GM23338 (cell line): ENCODE results near the gene RAB11FIP2. TPM values are rescaled to one million over a fixed set of nuclear protein-coding genes. Genes with fewer than 3 reads are reported as not detected.
A peak's percentile ranks its signal among the peaks of the same experiment; 100 is the strongest.

Experiments used
- ATAC-seq: fragments of 200-7000 bp; cut with Tn5 transposase; 3 replicates; pipeline ENCODE4 v1.9.1; 2020
- DNase-seq: peaks from one replicate; pipeline ENCODE4 v3.0.0-alpha.2; 2015; ENCODE audit warnings: low spot score
- H2AFZ ChIP-seq: fragments of 200-600 bp; sonication (generic); 2 replicates; pipeline ENCODE4 v1.8.0; 2016; ENCODE audit warnings: antibody characterized with exemption, mild to moderate bottlenecking, moderate library complexity
- H3F3A ChIP-seq: fragments of 200-600 bp; sonication (generic); replicated peaks from 2 replicates; pipeline ENCODE4 v1.8.0; 2017; ENCODE audit warnings: antibody characterized with exemption, mixed run types, low read depth
- H3K27ac ChIP-seq: fragments of 200-600 bp; sonication (generic); 2 replicates; pipeline ENCODE4 v1.6.1; 2016; ENCODE audit warnings: low read depth
- H3K27me3 ChIP-seq: fragments of 200-600 bp; sonication (generic); 2 replicates; pipeline ENCODE4 v1.8.0; 2016; ENCODE audit warnings: mild to moderate bottlenecking, mixed run types, moderate library complexity; ENCODE audit not compliant: insufficient read depth
- H3K36me3 ChIP-seq: fragments of 200-600 bp; sonication (generic); 2 replicates; pipeline ENCODE4 v1.8.0; 2016; ENCODE audit warnings: mild to moderate bottlenecking; ENCODE audit not compliant: insufficient read depth
- H3K4me1 ChIP-seq: fragments of 200-600 bp; sonication (generic); 2 replicates; pipeline ENCODE4 v1.8.0; 2016; ENCODE audit warnings: mild to moderate bottlenecking, moderate library complexity; ENCODE audit not compliant: insufficient read depth
- H3K4me2 ChIP-seq: fragments of 200-600 bp; sonication (generic); 2 replicates; pipeline ENCODE4 v1.7.1; 2017; ENCODE audit warnings: mixed run types
- H3K4me3 ChIP-seq: fragments of 200-600 bp; sonication (generic); 2 replicates; pipeline ENCODE4 v1.6.1; 2016; ENCODE audit warnings: mixed run types
- H3K79me2 ChIP-seq: fragments of 200-600 bp; sonication (generic); replicated peaks from 2 replicates; pipeline ENCODE4 v1.8.0; 2017; ENCODE audit warnings: mild to moderate bottlenecking; ENCODE audit not compliant: insufficient read depth
- H3K9me2 ChIP-seq: fragments of 200-600 bp; sonication (generic); 2 replicates; pipeline ENCODE4 v1.8.0; 2017; ENCODE audit not compliant: insufficient read depth
- H4K20me1 ChIP-seq: fragments of 200-600 bp; sonication (generic); replicated peaks from 2 replicates; pipeline ENCODE4 v1.8.0; 2017; ENCODE audit warnings: mild to moderate bottlenecking; ENCODE audit not compliant: insufficient read depth
- H3K27ac Mint-ChIP-seq: 2 replicates; pipeline ENCODE4 v1.8.0; 2020; ENCODE audit warnings: inconsistent platforms, mild to moderate bottlenecking, moderate library complexity, mixed read lengths
- H3K27me3 Mint-ChIP-seq: 3 replicates; pipeline ENCODE4 v1.8.0; 2022; ENCODE audit warnings: low read depth, mild to moderate bottlenecking, moderate library complexity, mixed read lengths, inconsistent platforms; ENCODE audit not compliant: insufficient read depth, poor library complexity
- H3K36me3 Mint-ChIP-seq: 3 replicates; pipeline ENCODE4 v1.8.0; 2021; ENCODE audit warnings: low read depth, mild to moderate bottlenecking, inconsistent platforms, moderate library complexity, mixed read lengths
- H3K4me1 Mint-ChIP-seq: 3 replicates; pipeline ENCODE4 v1.8.0; 2020; ENCODE audit warnings: mild to moderate bottlenecking, inconsistent platforms, mixed read lengths
- H3K4me3 Mint-ChIP-seq: 3 replicates; pipeline ENCODE4 v1.8.0; 2021; ENCODE audit warnings: moderate library complexity, mild to moderate bottlenecking, inconsistent platforms, mixed read lengths
- H3K9me3 Mint-ChIP-seq: 3 replicates; pipeline ENCODE4 v1.8.0; 2020; ENCODE audit warnings: moderate library complexity, mild to moderate bottlenecking, inconsistent platforms, mixed read lengths
- CREB1 ChIP-seq: fragments of 250-450 bp; sonication (Bioruptor Pico); IDR thresholded peaks from 2 replicates; pipeline ENCODE4 v1.5.0; 2020; ENCODE audit warnings: low read depth, mild to moderate bottlenecking, moderate library complexity
- ETS1 ChIP-seq: IDR thresholded peaks from 2 replicates; pipeline ENCODE4 v1.6.1; 2016; ENCODE audit warnings: antibody characterized with exemption
- JUNB ChIP-seq: IDR thresholded peaks from one replicate; pipeline ENCODE4 v1.6.1; 2016; ENCODE audit warnings: antibody characterized with exemption; ENCODE audit not compliant: unreplicated experiment
- NANOG ChIP-seq: IDR thresholded peaks from 2 replicates; pipeline ENCODE4 v1.6.1; 2016; ENCODE audit warnings: antibody characterized with exemption, borderline replicate concordance
- POLR2AphosphoS5 ChIP-seq: IDR thresholded peaks from 2 replicates; pipeline ENCODE4 v1.6.1; 2016; ENCODE audit warnings: antibody characterized with exemption, low read depth
- STAT1 ChIP-seq: IDR thresholded peaks from one replicate; pipeline ENCODE4 v1.6.1; 2016; ENCODE audit warnings: antibody characterized with exemption; ENCODE audit not compliant: unreplicated experiment
- ZNF114 ChIP-seq: fragments of 250-450 bp; sonication (Bioruptor Pico); IDR thresholded peaks from 2 replicates; pipeline ENCODE4 v1.5.0; 2020; ENCODE audit warnings: mild to moderate bottlenecking, moderate library complexity
- polyA plus RNA-seq: library from polyadenylated mRNA; unstranded; fragments of >200 nt; fragmentation: Nextera tagmentation; extraction: Ambion mirVana; gene quantifications from 2 replicates; pipeline ENCODE4 v1.2.1, GENCODE V29; 2016
- total RNA-seq: library from RNA; depleted of rRNA; stranded (reverse); fragments of >200 nt; shearing (Covaris generic); gene quantifications from 2 replicates; pipeline ENCODE4 v1.2.3, GENCODE V29; 2014
- TF ChIP-seq, protein P1 (sequence below): IDR thresholded peaks from one replicate; pipeline ENCODE4 v1.6.1; 2018; ENCODE audit warnings: antibody characterized with exemption; ENCODE audit not compliant: unreplicated experiment
- TF ChIP-seq, protein P2 (sequence below), 2 experiments: fragments of 200-600 bp in 1 of 2; sonication (generic) in 1 of 2; conservative IDR thresholded peaks; 2 replicates each; pipeline versions ENCODE4 v1.5.1 to v1.6.1; 2016 to 2017; ENCODE audit warnings: antibody characterized with exemption in 2 of 2, low read depth in 2 of 2, mild to moderate bottlenecking in 2 of 2, moderate library complexity in 1 of 2

RAB11FIP2 gene
- total and polyA plus RNA-seq, 2 experiments from 2014 or later, result 16.1 to 17.6 TPM

GRCh38 chr10:118096022-118096421, 49.3 kb upstream of the RAB11FIP2 start:
- Histone ChIP-seq H3K36me3 (no peaks in the 10 kb centered on the region), H2AFZ (no peak overlapping the region), H3K79me2 (no peaks in the 10 kb centered on the region), H3K27me3 (no peaks in the 10 kb centered on the region), H4K20me1 (no peaks in the 10 kb centered on the region), H3K9me2 (peaks cover 22% of the 10 kb centered on the region; the same call in 1 of the 2 replicates), H3K4me2 (0 out of 2 replicates have a peak overlapping the region, but pooled peaks have one; percentile 11), H3K4me3 (no peak overlapping the region), H3F3A (no peaks in the 10 kb centered on the region), H3K4me1 (peaks cover 5% of the 10 kb centered on the region), H3K27ac (no peak overlapping the region)
- TF ChIP-seq CREB1 (CRISPR knock-in tag) (no peak), ZNF114 (CRISPR knock-in tag) (no peak), POLR2AphosphoS5 (no peak)
- TF ChIP-seq, protein P1, sequence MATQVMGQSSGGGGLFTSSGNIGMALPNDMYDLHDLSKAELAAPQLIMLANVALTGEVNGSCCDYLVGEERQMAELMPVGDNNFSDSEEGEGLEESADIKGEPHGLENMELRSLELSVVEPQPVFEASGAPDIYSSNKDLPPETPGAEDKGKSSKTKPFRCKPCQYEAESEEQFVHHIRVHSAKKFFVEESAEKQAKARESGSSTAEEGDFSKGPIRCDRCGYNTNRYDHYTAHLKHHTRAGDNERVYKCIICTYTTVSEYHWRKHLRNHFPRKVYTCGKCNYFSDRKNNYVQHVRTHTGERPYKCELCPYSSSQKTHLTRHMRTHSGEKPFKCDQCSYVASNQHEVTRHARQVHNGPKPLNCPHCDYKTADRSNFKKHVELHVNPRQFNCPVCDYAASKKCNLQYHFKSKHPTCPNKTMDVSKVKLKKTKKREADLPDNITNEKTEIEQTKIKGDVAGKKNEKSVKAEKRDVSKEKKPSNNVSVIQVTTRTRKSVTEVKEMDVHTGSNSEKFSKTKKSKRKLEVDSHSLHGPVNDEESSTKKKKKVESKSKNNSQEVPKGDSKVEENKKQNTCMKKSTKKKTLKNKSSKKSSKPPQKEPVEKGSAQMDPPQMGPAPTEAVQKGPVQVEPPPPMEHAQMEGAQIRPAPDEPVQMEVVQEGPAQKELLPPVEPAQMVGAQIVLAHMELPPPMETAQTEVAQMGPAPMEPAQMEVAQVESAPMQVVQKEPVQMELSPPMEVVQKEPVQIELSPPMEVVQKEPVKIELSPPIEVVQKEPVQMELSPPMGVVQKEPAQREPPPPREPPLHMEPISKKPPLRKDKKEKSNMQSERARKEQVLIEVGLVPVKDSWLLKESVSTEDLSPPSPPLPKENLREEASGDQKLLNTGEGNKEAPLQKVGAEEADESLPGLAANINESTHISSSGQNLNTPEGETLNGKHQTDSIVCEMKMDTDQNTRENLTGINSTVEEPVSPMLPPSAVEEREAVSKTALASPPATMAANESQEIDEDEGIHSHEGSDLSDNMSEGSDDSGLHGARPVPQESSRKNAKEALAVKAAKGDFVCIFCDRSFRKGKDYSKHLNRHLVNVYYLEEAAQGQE, result no peak
- DNase-seq, result no peak
- H3K27ac Mint-ChIP-seq, result no peak overlapping the region
- H3K4me1 Mint-ChIP-seq, result peaks cover 6% of the 10 kb centered on the region; the same call in 2 of the 3 replicates
- no peak overlapping the region for H3K4me3 Mint-ChIP-seq
- ATAC-seq, result no peak
- no peaks in the 10 kb centered on the region for H3K9me3 Mint-ChIP-seq
- no peaks in the 10 kb centered on the region for H3K27me3 Mint-ChIP-seq
- no peaks in the 10 kb centered on the region for H3K36me3 Mint-ChIP-seq

DNA sequence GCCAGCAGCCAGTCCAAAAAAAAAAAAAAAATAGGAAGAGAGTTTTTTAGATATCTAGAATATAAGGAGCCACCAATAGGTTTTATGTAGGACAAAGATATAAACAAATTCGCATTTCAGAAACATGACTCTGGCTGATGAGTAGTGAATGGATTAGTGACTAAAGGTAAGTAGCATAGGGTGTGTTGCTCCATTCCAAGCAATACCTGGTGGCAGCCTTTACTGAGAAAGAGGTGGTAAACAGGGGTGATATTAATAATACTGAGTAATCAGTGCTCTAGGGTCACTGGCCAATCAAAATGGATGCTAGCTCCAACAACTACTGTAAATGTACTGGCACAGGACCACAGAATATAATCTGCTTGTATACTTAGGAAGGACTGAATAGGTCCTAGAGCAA, 45.5 kb upstream of the RAB11FIP2 start:
- H3K27me3 Mint-ChIP-seq, result no peaks in the 10 kb centered on the region
- no peaks in the 10 kb centered on the region for H4K20me1 ChIP-seq
- peaks cover 5% of the 10 kb centered on the region for H3K4me1 ChIP-seq
- peaks cover 6% of the 10 kb centered on the region; the same call in 2 of the 3 replicates for H3K4me1 Mint-ChIP-seq
- H3K9me2 ChIP-seq, result peaks cover 23% of the 10 kb centered on the region; the same call in 1 of the 2 replicates
- no peaks in the 10 kb centered on the region for H3K36me3 ChIP-seq
- no peak overlapping the region for H3K4me3 Mint-ChIP-seq
- H3K4me2 ChIP-seq, result no peak overlapping the region
- no peaks in the 10 kb centered on the region for H3K79me2 ChIP-seq
- no peak overlapping the region for H3K27ac ChIP-seq
- no peaks in the 10 kb centered on the region for H3K36me3 Mint-ChIP-seq
- H3F3A ChIP-seq, result no peaks in the 10 kb centered on the region
- no peak for DNase-seq
- ATAC-seq, result no peak
- TF ChIP-seq NANOG, result no peak
- no peak overlapping the region for H2AFZ ChIP-seq
- H3K9me3 Mint-ChIP-seq, result no peaks in the 10 kb centered on the region
- H3K27ac Mint-ChIP-seq, result no peak overlapping the region
- no peaks in the 10 kb centered on the region for H3K27me3 ChIP-seq
- no peak overlapping the region for H3K4me3 ChIP-seq

- TF ChIP-seq, protein P2, sequence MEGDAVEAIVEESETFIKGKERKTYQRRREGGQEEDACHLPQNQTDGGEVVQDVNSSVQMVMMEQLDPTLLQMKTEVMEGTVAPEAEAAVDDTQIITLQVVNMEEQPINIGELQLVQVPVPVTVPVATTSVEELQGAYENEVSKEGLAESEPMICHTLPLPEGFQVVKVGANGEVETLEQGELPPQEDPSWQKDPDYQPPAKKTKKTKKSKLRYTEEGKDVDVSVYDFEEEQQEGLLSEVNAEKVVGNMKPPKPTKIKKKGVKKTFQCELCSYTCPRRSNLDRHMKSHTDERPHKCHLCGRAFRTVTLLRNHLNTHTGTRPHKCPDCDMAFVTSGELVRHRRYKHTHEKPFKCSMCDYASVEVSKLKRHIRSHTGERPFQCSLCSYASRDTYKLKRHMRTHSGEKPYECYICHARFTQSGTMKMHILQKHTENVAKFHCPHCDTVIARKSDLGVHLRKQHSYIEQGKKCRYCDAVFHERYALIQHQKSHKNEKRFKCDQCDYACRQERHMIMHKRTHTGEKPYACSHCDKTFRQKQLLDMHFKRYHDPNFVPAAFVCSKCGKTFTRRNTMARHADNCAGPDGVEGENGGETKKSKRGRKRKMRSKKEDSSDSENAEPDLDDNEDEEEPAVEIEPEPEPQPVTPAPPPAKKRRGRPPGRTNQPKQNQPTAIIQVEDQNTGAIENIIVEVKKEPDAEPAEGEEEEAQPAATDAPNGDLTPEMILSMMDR (conservative IDR thresholded peaks at IDR 0.05; ENCODE audit: low read depth in 2 of 2), result no peak
- no peak for TF ChIP-seq CREB1 (CRISPR knock-in tag)
- no peak for TF ChIP-seq JUNB
- TF ChIP-seq STAT1, result no peak
- TF ChIP-seq, protein P1, result no peak
- TF ChIP-seq POLR2AphosphoS5, result no peak
- no peak for TF ChIP-seq ETS1
- peaks cover 4% of the 10 kb centered on the region; the same call in 2 of the 3 replicates for H3K9me3 Mint-ChIP-seq
- H3K27me3 Mint-ChIP-seq, result no peaks in the 10 kb centered on the region
- Histone ChIP-seq H3K36me3 (no peaks in the 10 kb centered on the region), H3K4me2 (no peak overlapping the region), H3K9me2 (no peaks in the 10 kb centered on the region), H3K4me3 (no peak overlapping the region), H4K20me1 (no peaks in the 10 kb centered on the region), H2AFZ (0 out of 2 replicates have a peak overlapping the region, but pooled peaks have one; percentile 38), H3K79me2 (no peaks in the 10 kb centered on the region), H3K27ac (no peak overlapping the region), H3K27me3 (no peaks in the 10 kb centered on the region), H3K4me1 (no peaks in the 10 kb centered on the region), H3F3A (no peaks in the 10 kb centered on the region)
- no peak for DNase-seq
- H3K4me3 Mint-ChIP-seq, result no peak overlapping the region
- H3K27ac Mint-ChIP-seq, result no peak overlapping the region
- ATAC-seq, result no peak
- H3K36me3 Mint-ChIP-seq, result no peaks in the 10 kb centered on the region
- no peaks in the 10 kb centered on the region for H3K4me1 Mint-ChIP-seq
These were observed 34.1 kb upstream of the RAB11FIP2 start for GRCh38 chr10:118080817-118081216.
